GM19099 (cell line): Measurements from ENCODE around the gene MICAL2.

ENCODE experiments used
- POLR2A ChIP-seq: IDR thresholded peaks from 3 replicates; pipeline ENCODE4 v1.6.1; 2011; ENCODE audit warnings: low read depth; ENCODE audit not compliant: insufficient read length; ENCODE audit errors: extremely low read depth

MICAL2 gene

GRCh38 chr11:12110201-12110713 lies at the start of gene MICAL2:
Gene MICAL2, plus strand, starts transcription at chr11:12110590. Its CDS starts 51,566 bp downstream, at chr11:12162156.
- no peak for TF ChIP-seq POLR2A

- TF ChIP-seq POLR2A = no peak
Observed at GRCh38 chr11:12061851-12062560, 48.4 kb upstream of the MICAL2 start.

- TF ChIP-seq POLR2A = no peak
Observed at GRCh38 chr11:12063251-12063650, 47.1 kb upstream of the MICAL2 start.

GRCh38 chr11:12064136-12064953 lies 46.0 kb upstream of the MICAL2 start:
- TF ChIP-seq POLR2A = no peak

GRCh38 chr11:12064954-12065280 lies 45.5 kb upstream of the MICAL2 start:
- no peak for TF ChIP-seq POLR2A

- no peak for TF ChIP-seq POLR2A
Observed at GRCh38 chr11:12066056-12066798, 44.2 kb upstream of the MICAL2 start.

- TF ChIP-seq POLR2A = no peak
Observed at GRCh38 chr11:12066799-12067508, 43.4 kb upstream of the MICAL2 start.

- TF ChIP-seq POLR2A = no peak
Observed at GRCh38 chr11:12067796-12068357, 42.5 kb upstream of the MICAL2 start.

- TF ChIP-seq POLR2A = no peak
Observed at GRCh38 chr11:12069066-12069676, 41.2 kb upstream of the MICAL2 start.

- TF ChIP-seq POLR2A = no peak
Observed at GRCh38 chr11:12070446-12071267, 39.7 kb upstream of the MICAL2 start.

- TF ChIP-seq POLR2A = no peak
Observed at GRCh38 chr11:12071574-12071973, 38.8 kb upstream of the MICAL2 start.

GRCh38 chr11:12073436-12073835 lies 37.0 kb upstream of the MICAL2 start:
- no peak for TF ChIP-seq POLR2A

- TF ChIP-seq POLR2A = no peak
Observed at GRCh38 chr11:12073886-12074285, 36.5 kb upstream of the MICAL2 start.
